Skeletal muscle cell (primary cell): ENCODE measurements around the gene S1PR1.
"Not testable (repeated sequence)": the region's sequence is repeated elsewhere in the genome, so short reads cannot be mapped to it uniquely, and the experiment has no call there.

Experiments used
- DNase-seq: peaks from one replicate; pipeline ENCODE4 v3.0.0-alpha.2; 2010; ENCODE audit warnings: low read depth
- H3K4me3 ChIP-seq: 2 replicates; pipeline ENCODE4 v1.5.1; 2011; ENCODE audit warnings: low read depth, mild to moderate bottlenecking, control low read depth, low read length, moderate library complexity

Gene S1PR1

GRCh38 chr1:101218968-101219367, 17.9 kb upstream of the S1PR1 start:
- not testable (repeated sequence) for H3K4me3 ChIP-seq, DNase-seq

- no peak for DNase-seq
- no peak overlapping the region for H3K4me3 ChIP-seq
Measured at GRCh38 chr1:101219924-101220870, 16.6 kb upstream of the S1PR1 start.

- H3K4me3 ChIP-seq = no peak overlapping the region
- no peak for DNase-seq
Measured at GRCh38 chr1:101220906-101221305, 15.9 kb upstream of the S1PR1 start.

- H3K4me3 ChIP-seq = no peak overlapping the region
- no peak for DNase-seq
Measured at GRCh38 chr1:101221945-101222429, 14.8 kb upstream of the S1PR1 start.

- H3K4me3 ChIP-seq = no peak overlapping the region
- no peak for DNase-seq
Measured at GRCh38 chr1:101227837-101228236, 9.0 kb upstream of the S1PR1 start.

- no peak for DNase-seq
Measured at GRCh38 chr1:101228424-101229134, 8.2 kb upstream of the S1PR1 start.

GRCh38 chr1:101232182-101232581, 4.6 kb upstream of the S1PR1 start:
- H3K4me3 ChIP-seq, DNase-seq: not testable (repeated sequence)

More at GRCh38 chr1:101228424-101229134, 8.2 kb upstream of the S1PR1 start:
- no peak overlapping the region for H3K4me3 ChIP-seq

GRCh38 chr1:101233495-101233894, 3.3 kb upstream of the S1PR1 start:
- H3K4me3 ChIP-seq = no peak overlapping the region
- DNase-seq = no peak

- no peak for DNase-seq
- H3K4me3 ChIP-seq = peak overlapping the region; percentile 81
Measured at GRCh38 chr1:101235216-101235695, 1.6 kb upstream of the S1PR1 start.

GRCh38 chr1:101235696-101236515, 913 bp upstream of the S1PR1 start:
- no peak for DNase-seq
- H3K4me3 ChIP-seq = peak overlapping the region; percentile 81

- peak overlapping the region; percentile 81 for H3K4me3 ChIP-seq
- DNase-seq = peak; percentile 87
Measured at GRCh38 chr1:101237229-101237837, 514 bp downstream of the S1PR1 start.

GRCh38 chr1:101238031-101238628, 1.3 kb downstream of the S1PR1 start:
- H3K4me3 ChIP-seq = peak overlapping the region; percentile 81
- no peak for DNase-seq

- DNase-seq = peak; percentile 72
- H3K4me3 ChIP-seq = peak overlapping the region; percentile 81
Measured at GRCh38 chr1:101238681-101239094, 1.9 kb downstream of the S1PR1 start.

- DNase-seq = no peak
- no peak overlapping the region for H3K4me3 ChIP-seq
Measured at GRCh38 chr1:101239095-101240040, 2.5 kb downstream of the S1PR1 start.

- DNase-seq = no peak
- H3K4me3 ChIP-seq = no peak overlapping the region
Measured at GRCh38 chr1:101240041-101240430, 3.2 kb downstream of the S1PR1 start.

- DNase-seq = no peak
- no peak overlapping the region for H3K4me3 ChIP-seq
Measured at GRCh38 chr1:101241485-101242225, 4.8 kb downstream of the S1PR1 start.
